ENCODE results near the gene DMPK. TPM values are rescaled to one million over a fixed set of nuclear protein-coding genes. Genes with fewer than 3 reads are reported as not detected.

The DMPK gene
- total and polyA plus RNA-seq, 2 of the 4 experiments (the other 2 are of a cell fraction): 7.9 to 50.7 TPM

DNA sequence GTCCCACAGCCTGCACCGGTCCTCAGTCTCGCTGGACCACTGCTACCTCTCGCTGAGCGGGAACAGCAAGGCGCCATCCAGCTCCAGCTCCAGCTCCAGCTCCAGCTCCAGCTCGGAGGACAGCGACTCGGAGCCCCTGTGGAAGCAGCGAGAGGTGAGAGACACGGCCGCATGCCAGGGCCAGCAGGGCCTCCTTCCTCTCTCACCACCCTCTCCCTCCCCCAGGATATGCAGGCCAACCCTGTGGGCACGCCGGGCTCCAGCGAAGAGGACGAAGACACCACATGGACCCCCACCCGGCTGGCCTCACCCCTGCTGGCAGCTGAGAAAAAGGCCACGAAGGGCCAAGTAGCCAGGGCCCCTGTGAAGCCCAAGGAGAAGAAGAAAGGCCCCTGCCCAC, 20.6 kb downstream of the DMPK start:
- H3K9me1 ChIP-seq (ENCODE audit: insufficient read depth, low read length): no peaks in the 10 kb centered on the region
- no peak overlapping the region for H4K91ac ChIP-seq (ENCODE audit: insufficient read depth, low read depth, low read length)
- ATAC-seq (ENCODE audit: low read depth) (no peak), DNase-seq (no peak)
- H3K27me3 ChIP-seq (ENCODE audit: control insufficient read depth, insufficient read depth, low read length): peaks cover 3% of the 10 kb centered on the region; the same call in 1 of the 2 replicates
- peaks cover 19% of the 10 kb centered on the region for H3K4me1 ChIP-seq (ENCODE audit: control insufficient read depth, insufficient read depth, low read length)
- intact Hi-C loops (cut with micrococcal nuclease) (no loop called here), in situ Hi-C loops (cut with MboI; ENCODE audit: low sequenced_read_pairs) (no loop called here), dilution Hi-C loops (cut with HindIII; ENCODE audit: low sequenced_read_pairs, unreplicated experiment) (no loop called here)
- no peak overlapping the region for H2AK9ac ChIP-seq (replicated peaks; ENCODE audit: low read depth, low read length, poor library complexity)
- no peak overlapping the region for H4K8ac ChIP-seq (ENCODE audit: low read depth in 2 of 2, low read length in 2 of 2)
- ChIA-PET CTCF (no interaction called here), POLR2A (ENCODE audit: unreplicated experiment) (no interaction called here)
- no peak overlapping the region for H3K27ac ChIP-seq (ENCODE audit: insufficient read depth, low read length)
- no peaks in the 10 kb centered on the region for H4K20me1 ChIP-seq (ENCODE audit: insufficient read depth, low read length)
- no peak overlapping the region for H2AK5ac ChIP-seq (ENCODE audit: low read depth, low read length)
- H2BK5ac ChIP-seq (ENCODE audit: low read depth, low read length, poor library complexity, severe bottlenecking): no peak overlapping the region
- WGBS, 2 experiments (ENCODE audit: extremely low coverage in 2 of 2, insufficient read length in 1 of 2): 56% methylated on average over 10 of the region's 17 CpGs; no CpG with 5 or more reads in 1 of the 2 experiments
- no peaks in the 10 kb centered on the region for H3K9me3 ChIP-seq (ENCODE audit: control insufficient read depth, insufficient read depth, low read length)
- BruUV-seq (replicated peaks): no TSS peak
- H3K4me2 ChIP-seq (ENCODE audit: low read depth, low read length): no peak overlapping the region
- H3K4me3 ChIP-seq (ENCODE audit: insufficient read depth, low read depth, low read length): no peak overlapping the region
- H2BK120ac ChIP-seq (ENCODE audit: low read depth, low read length): no peak overlapping the region
- H3K23ac ChIP-seq (ENCODE audit: low read depth, low read length): no peak overlapping the region
- no peak overlapping the region for H2BK20ac ChIP-seq (ENCODE audit: low read depth, low read length)
- no peak overlapping the region for H4K5ac ChIP-seq (ENCODE audit: low read depth, low read length)
- H2AFZ ChIP-seq (replicated peaks; ENCODE audit: low read length, poor library complexity): no peak overlapping the region
- H3K9ac ChIP-seq (ENCODE audit: low read depth, low read length): no peak overlapping the region
- TF ChIP-seq RAD21 (IDR thresholded peaks at IDR 0.05; ENCODE audit: low read length) (no peak), RFX5 (IDR thresholded peaks at IDR 0.05; ENCODE audit: low read depth, low read length) (no peak), POLR2A (IDR thresholded peaks at IDR 0.05; ENCODE audit: low read depth, low read length) (no peak), CEBPB (IDR thresholded peaks at IDR 0.05; ENCODE audit: low read depth, low read length) (no peak), NFE2L2 (IDR thresholded peaks at IDR 0.05; ENCODE audit: low read depth, low read length) (no peak), SMC3 (IDR thresholded peaks at IDR 0.05; ENCODE audit: low read depth, low read length) (no peak)
- TF ChIP-seq, protein P1, sequence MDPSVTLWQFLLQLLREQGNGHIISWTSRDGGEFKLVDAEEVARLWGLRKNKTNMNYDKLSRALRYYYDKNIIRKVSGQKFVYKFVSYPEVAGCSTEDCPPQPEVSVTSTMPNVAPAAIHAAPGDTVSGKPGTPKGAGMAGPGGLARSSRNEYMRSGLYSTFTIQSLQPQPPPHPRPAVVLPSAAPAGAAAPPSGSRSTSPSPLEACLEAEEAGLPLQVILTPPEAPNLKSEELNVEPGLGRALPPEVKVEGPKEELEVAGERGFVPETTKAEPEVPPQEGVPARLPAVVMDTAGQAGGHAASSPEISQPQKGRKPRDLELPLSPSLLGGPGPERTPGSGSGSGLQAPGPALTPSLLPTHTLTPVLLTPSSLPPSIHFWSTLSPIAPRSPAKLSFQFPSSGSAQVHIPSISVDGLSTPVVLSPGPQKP (IDR thresholded peaks at IDR 0.05; ENCODE audit: borderline replicate concordance, low read depth, low read length): no peak
- H3K4ac ChIP-seq (ENCODE audit: low read depth, low read length): no peak overlapping the region
- no peak overlapping the region for H3K56ac ChIP-seq (ENCODE audit: extremely low read depth, insufficient read depth, low read length)
- H3K36me3 ChIP-seq (ENCODE audit: control insufficient read depth, insufficient read depth, low read length): no peaks in the 10 kb centered on the region
- no peak overlapping the region for H2BK15ac ChIP-seq (ENCODE audit: low read depth, low read length)
- H3K18ac ChIP-seq (ENCODE audit: low read depth, low read length): no peak overlapping the region
- H3K79me1 ChIP-seq (ENCODE audit: low read depth in 1 of 2, low read length in 2 of 2): peaks cover 0 to 14% of the 10 kb centered on the region in 2 experiments; a peak in 1 of 4 replicates
- H3K14ac ChIP-seq (replicated peaks; ENCODE audit: low read depth, low read length): no peak overlapping the region
